ENCODE results near the gene PFDN1. TPM values are rescaled to one million over a fixed set of nuclear protein-coding genes. Genes with fewer than 3 reads are reported as not detected.

The PFDN1 gene
- polyA plus RNA-seq, 1 donor (not counting 4 experiments of a cell fraction or from before 2014, with no cell fraction given) = 79.0 TPM

- Histone ChIP-seq H3K79me2 (ENCODE audit: control insufficient read depth, insufficient read depth, low read length) (peaks cover 26% of the 10 kb centered on the region), H4K20me1 (ENCODE audit: control insufficient read depth, extremely low read depth, insufficient read depth, low read length) (no peaks in the 10 kb centered on the region), H3K4me1 (ENCODE audit: control insufficient read depth, extremely low read depth, insufficient read depth, low read length) (peaks cover 17% of the 10 kb centered on the region), H3K4me3 (ENCODE audit: control insufficient read depth in 2 of 3, extremely low read depth in 1 of 3, insufficient read depth in 2 of 3, low read depth in 1 of 3, low read length in 3 of 3) (no peak overlapping the region), H3K27ac (ENCODE audit: control insufficient read depth, insufficient read depth, low read length) (no peak overlapping the region), H2AFZ (ENCODE audit: control insufficient read depth, low read length) (no peak overlapping the region), H3K9me3 (ENCODE audit: control insufficient read depth, low read depth, low read length) (no peaks in the 10 kb centered on the region), H3K27me3 (ENCODE audit: control insufficient read depth, extremely low read depth, insufficient read depth, low read length) (no peaks in the 10 kb centered on the region), H3K36me3 (ENCODE audit: control insufficient read depth in 2 of 2, extremely low read depth in 1 of 2, insufficient read depth in 2 of 2, low read length in 2 of 2) (peaks cover 0 to 2% of the 10 kb centered on the region in 2 experiments), H3K4me2 (ENCODE audit: control insufficient read depth, extremely low read depth, insufficient read depth, low read depth, low read length) (no peak overlapping the region), H3K9ac (ENCODE audit: control insufficient read depth, extremely low read depth, insufficient read depth, low read length) (no peak overlapping the region), H3K9me1 (ENCODE audit: control insufficient read depth, extremely low read depth, insufficient read depth, low read length) (peaks cover 3% of the 10 kb centered on the region)
- TF ChIP-seq EZH2 (IDR thresholded peaks at IDR 0.05; ENCODE audit: low read length) (no peak), CTCF (optimal IDR thresholded peaks at IDR 0.05 in 1 of 3, IDR thresholded peaks at IDR 0.05 in 1 of 3, conservative IDR thresholded peaks at IDR 0.05 in 1 of 3; ENCODE audit: extremely low read depth in 1 of 3, insufficient read depth in 2 of 3, low read length in 3 of 3) (no peak)
- dilution Hi-C loops (cut with MboI; ENCODE audit: extremely low pct_ligation_motif_present, low sequenced_read_pairs) = loop anchor here (10.0 kb wide), 1 partner anchor 49 kb away; no protein-coding TSS in a partner anchor
- FAIRE-seq (no peak), DNase-seq (ENCODE audit: low read depth, low spot score) (no peak)
These were observed 37.1 kb downstream of the PFDN1 start for GRCh38 chr5:140265845-140266244.

GRCh38 chr5:140262839-140263238, 40.1 kb downstream of the PFDN1 start:
- Histone ChIP-seq H4K20me1 (ENCODE audit: control insufficient read depth, extremely low read depth, insufficient read depth, low read length) (no peaks in the 10 kb centered on the region), H3K4me2 (ENCODE audit: control insufficient read depth, extremely low read depth, insufficient read depth, low read depth, low read length) (no peak overlapping the region), H3K9me1 (ENCODE audit: control insufficient read depth, extremely low read depth, insufficient read depth, low read length) (peaks cover 3% of the 10 kb centered on the region), H2AFZ (ENCODE audit: control insufficient read depth, low read length) (no peak overlapping the region), H3K79me2 (ENCODE audit: control insufficient read depth, insufficient read depth, low read length) (peaks cover 36% of the 10 kb centered on the region), H3K4me1 (ENCODE audit: control insufficient read depth, extremely low read depth, insufficient read depth, low read length) (peaks cover 45% of the 10 kb centered on the region), H3K36me3 (ENCODE audit: control insufficient read depth in 2 of 2, extremely low read depth in 1 of 2, insufficient read depth in 2 of 2, low read length in 2 of 2) (peaks cover 0 to 15% of the 10 kb centered on the region in 2 experiments), H3K9ac (ENCODE audit: control insufficient read depth, extremely low read depth, insufficient read depth, low read length) (no peak overlapping the region), H3K27ac (ENCODE audit: control insufficient read depth, insufficient read depth, low read length) (no peak overlapping the region), H3K9me3 (ENCODE audit: control insufficient read depth, low read depth, low read length) (no peaks in the 10 kb centered on the region), H3K4me3 (ENCODE audit: control insufficient read depth in 2 of 3, extremely low read depth in 1 of 3, insufficient read depth in 2 of 3, low read depth in 1 of 3, low read length in 3 of 3) (no peak overlapping the region), H3K27me3 (ENCODE audit: control insufficient read depth, extremely low read depth, insufficient read depth, low read length) (no peaks in the 10 kb centered on the region)
- dilution Hi-C loops (cut with MboI; ENCODE audit: extremely low pct_ligation_motif_present, low sequenced_read_pairs) = loop anchor here (10.0 kb wide), 1 partner anchor 52 kb away; no protein-coding TSS in a partner anchor
- TF ChIP-seq CTCF (optimal IDR thresholded peaks at IDR 0.05 in 1 of 3, IDR thresholded peaks at IDR 0.05 in 1 of 3, conservative IDR thresholded peaks at IDR 0.05 in 1 of 3; ENCODE audit: extremely low read depth in 1 of 3, insufficient read depth in 2 of 3, low read length in 3 of 3) (no peak), EZH2 (IDR thresholded peaks at IDR 0.05; ENCODE audit: low read length) (no peak)
- FAIRE-seq (no peak), DNase-seq (ENCODE audit: low read depth, low spot score) (no peak)

Measured in keratinocyte (primary cell).